Mucosa of descending colon (tissue), 3 donors: ENCODE results near the gene BPHL. TPM values are rescaled to one million over a fixed set of nuclear protein-coding genes. Genes with fewer than 3 reads are reported as not detected.
"Not testable (repeated sequence)": the region's sequence is repeated elsewhere in the genome, so short reads cannot be mapped to it uniquely, and the experiment has no call there.

ENCODE experiments used
- ATAC-seq: fragments of 200-7000 bp; cut with Tn5 transposase; one replicate; pipeline ENCODE4 v1.9.1; 2020; ENCODE audit warnings: mild to moderate bottlenecking, moderate library complexity
- DNase-seq, 3 donors: peaks; one replicate each; pipeline ENCODE4 v3.0.0-alpha.2; 2020
- H3K36me3 ChIP-seq: fragments of 200-600 bp; one replicate; pipeline ENCODE4 v1.8.0; 2021; ENCODE audit warnings: low read depth, mild to moderate bottlenecking
- H3K4me1 ChIP-seq: fragments of 200-600 bp; one replicate; pipeline ENCODE4 v1.8.0; 2021; ENCODE audit warnings: low read depth, mild to moderate bottlenecking
- H3K4me3 ChIP-seq: fragments of 200-600 bp; one replicate; pipeline ENCODE4 v1.8.0; 2021; ENCODE audit warnings: mild to moderate bottlenecking
- H3K9me3 ChIP-seq: fragments of 200-600 bp; one replicate; pipeline ENCODE4 v1.8.0; 2021; ENCODE audit warnings: mild to moderate bottlenecking
- CTCF ChIP-seq: fragments of 200-600 bp; IDR thresholded peaks from one replicate; pipeline ENCODE4 v1.8.0; 2022; ENCODE audit warnings: antibody characterized with exemption, mild to moderate bottlenecking
- intact Hi-C, 2 donors: fragments of 100-400 bp; cut with DNase I in 1 of 2; cut with micrococcal nuclease in 1 of 2; formaldehyde crosslinking; loops; one replicate each; pipeline versions ENCODE4 v1.11.0 to v1.11.1; 2022; cut with DNase I, micrococcal nuclease
- total RNA-seq, 3 donors: library from RNA; stranded (reverse); fragmentation: NEBNext Ultra II Directional in 2 of 3; extraction: Animal tissue kit (Norgen Biotek cat#: 25700) in 2 of 3; gene quantifications; one replicate each; pipeline versions ENCODE4 v1.2.1 to v1.2.4, GENCODE V29; 2021 to 2023
- donor health status: DM: no; HTN: no; CAD: no; lungs with moderate emphysema.
- donor health status: DM: no; HTN: no; CAD: no.
- donor health status: DM: no; HTN: yes; CAD: no.

The BPHL gene
- total RNA-seq, 3 donors from 2014 or later: 17.6 to 30.7 (median 30.0) TPM

GRCh38 chr6:3131695-3132094 lies 13.2 kb downstream of the BPHL start:
- no peak for TF ChIP-seq CTCF
- intact Hi-C loops: no loop called here
- ATAC-seq (no peak), DNase-seq (no peak)
- H3K36me3 ChIP-seq: no peaks in the 10 kb centered on the region
- peaks cover 8% of the 10 kb centered on the region for H3K4me1 ChIP-seq
- no peaks in the 10 kb centered on the region for H3K9me3 ChIP-seq
- H3K4me3 ChIP-seq: no peak overlapping the region

- Histone ChIP-seq H3K36me3 (no peaks in the 10 kb centered on the region), H3K9me3 (no peaks in the 10 kb centered on the region)
- intact Hi-C loops: no loop called here
These were observed 15.0 kb downstream of the BPHL start for GRCh38 chr6:3133515-3133914.

GRCh38 chr6:3135668-3136291 lies 17.3 kb downstream of the BPHL start:
- no peak for TF ChIP-seq CTCF
- Histone ChIP-seq H3K36me3 (no peaks in the 10 kb centered on the region), H3K4me1 (peaks cover 19% of the 10 kb centered on the region), H3K4me3 (no peak overlapping the region), H3K9me3 (no peaks in the 10 kb centered on the region)
- peak; percentile 60 for ATAC-seq
- peak in 1 of 3 donors; percentile 28 for DNase-seq
- intact Hi-C loops: no loop called here

More at GRCh38 chr6:3133515-3133914, 15.0 kb downstream of the BPHL start:
- Histone ChIP-seq H3K4me3 (no peak overlapping the region), H3K4me1 (peaks cover 10% of the 10 kb centered on the region)
- DNase-seq: no peak
- ATAC-seq: no peak
- no peak for TF ChIP-seq CTCF

GRCh38 chr6:3136292-3137011 lies 17.9 kb downstream of the BPHL start:
- no peaks in the 10 kb centered on the region for H3K9me3 ChIP-seq
- ATAC-seq: peak; percentile 45
- TF ChIP-seq CTCF: no peak
- intact Hi-C loops: no loop called here
- no peak overlapping the region for H3K4me3 ChIP-seq
- DNase-seq: no peak
- no peaks in the 10 kb centered on the region for H3K36me3 ChIP-seq
- H3K4me1 ChIP-seq: peaks cover 19% of the 10 kb centered on the region

GRCh38 chr6:3137057-3137777 lies 18.7 kb downstream of the BPHL start:
- Histone ChIP-seq H3K9me3 (no peaks in the 10 kb centered on the region), H3K36me3 (no peaks in the 10 kb centered on the region), H3K4me1 (peaks cover 19% of the 10 kb centered on the region), H3K4me3 (no peak overlapping the region)
- DNase-seq (no peak), ATAC-seq (no peak)
- intact Hi-C loops: no loop called here
- TF ChIP-seq CTCF: no peak

- DNase-seq, H3K36me3 ChIP-seq, H3K4me3 ChIP-seq, ATAC-seq, intact Hi-C loops, H3K9me3 ChIP-seq: not testable (repeated sequence)
- peaks cover 19% of the 10 kb centered on the region for H3K4me1 ChIP-seq
These were observed 19.4 kb downstream of the BPHL start for GRCh38 chr6:3137873-3138272.
